Measurements from ENCODE around the gene CUL5. TPM values are rescaled to one million over a fixed set of nuclear protein-coding genes. Genes with fewer than 3 reads are reported as not detected.

Gene CUL5
- total and polyA plus RNA-seq, 2 of the 4 experiments (the other 2 are of a cell fraction) = 8.8 to 31.0 TPM

DNA sequence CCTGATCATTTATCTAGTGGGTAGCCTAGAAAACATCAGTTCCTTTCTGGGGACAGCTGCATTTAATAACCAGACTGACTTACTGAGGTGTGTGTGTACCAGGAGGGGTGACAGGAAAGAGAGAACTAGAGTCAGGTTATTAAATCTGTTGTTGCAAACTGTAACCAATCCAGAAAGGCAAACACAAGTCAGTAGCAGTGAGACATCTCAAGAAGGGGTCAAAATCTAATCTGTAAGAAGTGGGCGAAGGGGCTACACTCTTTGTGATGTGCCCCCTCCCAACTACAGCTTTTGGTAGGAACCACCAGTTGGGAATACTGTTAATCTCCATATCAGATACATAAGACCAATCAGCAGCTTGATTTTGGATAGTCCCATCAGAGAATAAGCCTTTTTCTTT, 26.3 kb downstream of the CUL5 start:
- Histone ChIP-seq H2BK20ac (ENCODE audit: low read depth, low read length) (no peak overlapping the region), H2BK15ac (ENCODE audit: low read depth, low read length) (no peak overlapping the region), H4K91ac (ENCODE audit: insufficient read depth, low read depth, low read length) (no peak overlapping the region), H2BK5ac (ENCODE audit: low read depth, low read length, poor library complexity, severe bottlenecking) (no peak overlapping the region), H2AK5ac (ENCODE audit: low read depth, low read length) (no peak overlapping the region), H2BK120ac (ENCODE audit: low read depth, low read length) (no peak overlapping the region), H3K14ac (replicated peaks; ENCODE audit: low read depth, low read length) (no peak overlapping the region), H3K9ac (ENCODE audit: low read depth, low read length) (no peak overlapping the region), H4K20me1 (ENCODE audit: insufficient read depth, low read length) (peaks cover 32% of the 10 kb centered on the region), H3K36me3 (ENCODE audit: control insufficient read depth, insufficient read depth, low read length) (peaks cover 7% of the 10 kb centered on the region), H3K27me3 (ENCODE audit: control insufficient read depth, insufficient read depth, low read length) (no peaks in the 10 kb centered on the region), H4K5ac (ENCODE audit: low read depth, low read length) (no peak overlapping the region), H3K4me1 (ENCODE audit: control insufficient read depth, insufficient read depth, low read length) (peaks cover 17% of the 10 kb centered on the region), H3K79me1 (ENCODE audit: low read depth in 1 of 2, low read length in 2 of 2) (peaks cover 30 to 75% of the 10 kb centered on the region in 2 experiments), H3K9me3 (ENCODE audit: control insufficient read depth, insufficient read depth, low read length) (no peaks in the 10 kb centered on the region), H3K18ac (ENCODE audit: low read depth, low read length) (no peak overlapping the region), H3K56ac (ENCODE audit: extremely low read depth, insufficient read depth, low read length) (no peak overlapping the region), H3K4me2 (ENCODE audit: low read depth, low read length) (no peak overlapping the region), H3K4me3 (ENCODE audit: insufficient read depth, low read depth, low read length) (no peak overlapping the region), H4K8ac (ENCODE audit: low read depth in 2 of 2, low read length in 2 of 2) (no peak overlapping the region), H3K27ac (ENCODE audit: insufficient read depth, low read length) (no peak overlapping the region), H3K23ac (ENCODE audit: low read depth, low read length) (no peak overlapping the region), H3K9me1 (ENCODE audit: insufficient read depth, low read length) (peaks cover 4% of the 10 kb centered on the region; the same call in 1 of the 2 replicates), H2AK9ac (replicated peaks; ENCODE audit: low read depth, low read length, poor library complexity) (no peak overlapping the region), H3K4ac (ENCODE audit: low read depth, low read length) (no peak overlapping the region), H2AFZ (replicated peaks; ENCODE audit: low read length, poor library complexity) (no peak overlapping the region)
- CTCF ChIA-PET = no interaction called here
- TF ChIP-seq NFE2L2 (IDR thresholded peaks at IDR 0.05; ENCODE audit: low read depth, low read length) (no peak), POLR2A (IDR thresholded peaks at IDR 0.05; ENCODE audit: low read depth, low read length) (no peak), CHD1 (IDR thresholded peaks at IDR 0.05; ENCODE audit: low read depth, low read length) (no peak), SMC3 (IDR thresholded peaks at IDR 0.05; ENCODE audit: low read depth, low read length) (no peak), MAFK (IDR thresholded peaks at IDR 0.05; ENCODE audit: low read depth, low read length) (no peak), FOS (IDR thresholded peaks at IDR 0.05; ENCODE audit: low read depth, low read length) (no peak), MXI1 (IDR thresholded peaks at IDR 0.05; ENCODE audit: borderline replicate concordance, low read depth, low read length) (no peak), RFX5 (IDR thresholded peaks at IDR 0.05; ENCODE audit: low read depth, low read length) (no peak), RAD21 (IDR thresholded peaks at IDR 0.05; ENCODE audit: low read length) (no peak), RCOR1 (IDR thresholded peaks at IDR 0.05; ENCODE audit: insufficient replicate concordance, low read length) (no peak), CEBPB (IDR thresholded peaks at IDR 0.05; ENCODE audit: low read depth, low read length) (no peak), MAZ (IDR thresholded peaks at IDR 0.05; ENCODE audit: borderline replicate concordance, low read depth, low read length) (no peak), BHLHE40 (IDR thresholded peaks at IDR 0.05; ENCODE audit: low read depth, low read length) (no peak)
- TF ChIP-seq, protein P1, sequence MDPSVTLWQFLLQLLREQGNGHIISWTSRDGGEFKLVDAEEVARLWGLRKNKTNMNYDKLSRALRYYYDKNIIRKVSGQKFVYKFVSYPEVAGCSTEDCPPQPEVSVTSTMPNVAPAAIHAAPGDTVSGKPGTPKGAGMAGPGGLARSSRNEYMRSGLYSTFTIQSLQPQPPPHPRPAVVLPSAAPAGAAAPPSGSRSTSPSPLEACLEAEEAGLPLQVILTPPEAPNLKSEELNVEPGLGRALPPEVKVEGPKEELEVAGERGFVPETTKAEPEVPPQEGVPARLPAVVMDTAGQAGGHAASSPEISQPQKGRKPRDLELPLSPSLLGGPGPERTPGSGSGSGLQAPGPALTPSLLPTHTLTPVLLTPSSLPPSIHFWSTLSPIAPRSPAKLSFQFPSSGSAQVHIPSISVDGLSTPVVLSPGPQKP (IDR thresholded peaks at IDR 0.05; ENCODE audit: borderline replicate concordance, low read depth, low read length) = no peak
- TF ChIP-seq, protein P2, sequence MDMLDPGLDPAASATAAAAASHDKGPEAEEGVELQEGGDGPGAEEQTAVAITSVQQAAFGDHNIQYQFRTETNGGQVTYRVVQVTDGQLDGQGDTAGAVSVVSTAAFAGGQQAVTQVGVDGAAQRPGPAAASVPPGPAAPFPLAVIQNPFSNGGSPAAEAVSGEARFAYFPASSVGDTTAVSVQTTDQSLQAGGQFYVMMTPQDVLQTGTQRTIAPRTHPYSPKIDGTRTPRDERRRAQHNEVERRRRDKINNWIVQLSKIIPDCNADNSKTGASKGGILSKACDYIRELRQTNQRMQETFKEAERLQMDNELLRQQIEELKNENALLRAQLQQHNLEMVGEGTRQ (IDR thresholded peaks at IDR 0.05; ENCODE audit: low read depth, low read length) = no peak
- TF ChIP-seq, protein P3, sequence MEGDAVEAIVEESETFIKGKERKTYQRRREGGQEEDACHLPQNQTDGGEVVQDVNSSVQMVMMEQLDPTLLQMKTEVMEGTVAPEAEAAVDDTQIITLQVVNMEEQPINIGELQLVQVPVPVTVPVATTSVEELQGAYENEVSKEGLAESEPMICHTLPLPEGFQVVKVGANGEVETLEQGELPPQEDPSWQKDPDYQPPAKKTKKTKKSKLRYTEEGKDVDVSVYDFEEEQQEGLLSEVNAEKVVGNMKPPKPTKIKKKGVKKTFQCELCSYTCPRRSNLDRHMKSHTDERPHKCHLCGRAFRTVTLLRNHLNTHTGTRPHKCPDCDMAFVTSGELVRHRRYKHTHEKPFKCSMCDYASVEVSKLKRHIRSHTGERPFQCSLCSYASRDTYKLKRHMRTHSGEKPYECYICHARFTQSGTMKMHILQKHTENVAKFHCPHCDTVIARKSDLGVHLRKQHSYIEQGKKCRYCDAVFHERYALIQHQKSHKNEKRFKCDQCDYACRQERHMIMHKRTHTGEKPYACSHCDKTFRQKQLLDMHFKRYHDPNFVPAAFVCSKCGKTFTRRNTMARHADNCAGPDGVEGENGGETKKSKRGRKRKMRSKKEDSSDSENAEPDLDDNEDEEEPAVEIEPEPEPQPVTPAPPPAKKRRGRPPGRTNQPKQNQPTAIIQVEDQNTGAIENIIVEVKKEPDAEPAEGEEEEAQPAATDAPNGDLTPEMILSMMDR (conservative IDR thresholded peaks at IDR 0.05; ENCODE audit: low read depth, low read length) = no peak
- ATAC-seq (ENCODE audit: low read depth) (no peak), DNase-seq (no peak)
- no TSS peak for BruUV-seq (replicated peaks)
- no CpG with 5 or more reads among the region's 1 CpG for WGBS, 2 experiments (ENCODE audit: extremely low coverage in 2 of 2, insufficient read length in 1 of 2)
- in situ Hi-C loops (cut with MboI; ENCODE audit: low sequenced_read_pairs) = no loop called here
- intact Hi-C loops (cut with micrococcal nuclease) = no loop called here
- dilution Hi-C loops (cut with HindIII; ENCODE audit: low sequenced_read_pairs, unreplicated experiment) = no loop called here
- POLR2A ChIA-PET (ENCODE audit: unreplicated experiment) = no interaction called here
